PFSK-1 (cell line): ENCODE measurements around the gene ADGRL2.

ENCODE experiments used
- FOXP2 ChIP-seq: optimal IDR thresholded peaks from 2 replicates; pipeline ENCODE3; 2011; ENCODE audit warnings: borderline replicate concordance, control low read depth, inconsistent platforms; ENCODE audit not compliant: insufficient read depth; ENCODE audit errors: extremely low read length, extremely low read depth
- POLR2AphosphoS5 ChIP-seq: IDR thresholded peaks from 2 replicates; pipeline ENCODE4 v1.6.1; 2012; ENCODE audit warnings: low read depth, mild to moderate bottlenecking, control low read depth, low read length, moderate library complexity
- REST ChIP-seq, 2 experiments: IDR thresholded peaks; 2 replicates each; pipeline versions ENCODE4 v1.6.1 to v1.8.0; 2011 to 2012; ENCODE audit warnings: low read depth in 2 of 2, low read length in 2 of 2, control low read depth in 1 of 2, inconsistent platforms in 1 of 2, mild to moderate bottlenecking in 1 of 2, moderate library complexity in 1 of 2; ENCODE audit not compliant: insufficient read depth in 1 of 2
- SIN3A ChIP-seq: IDR thresholded peaks from 2 replicates; pipeline ENCODE4 v1.6.1; 2012; ENCODE audit warnings: mild to moderate bottlenecking, low read length, moderate library complexity, borderline replicate concordance; ENCODE audit not compliant: insufficient read depth
- TAF1 ChIP-seq: IDR thresholded peaks from 2 replicates; pipeline ENCODE4 v1.6.1; 2012; ENCODE audit warnings: low read length, control low read depth, borderline replicate concordance; ENCODE audit not compliant: insufficient read depth

Gene ADGRL2

GRCh38 chr1:81841795-81842194, 41.1 kb downstream of the ADGRL2 start:
- TF ChIP-seq TAF1 = no peak
- no peak for TF ChIP-seq POLR2AphosphoS5
- no peak for TF ChIP-seq FOXP2

GRCh38 chr1:81844477-81844876, 43.7 kb downstream of the ADGRL2 start:
- TF ChIP-seq POLR2AphosphoS5 (no peak), SIN3A (no peak), FOXP2 (no peak), TAF1 (no peak), REST (IDR thresholded peaks at IDR 0.05; ENCODE audit: insufficient read depth in 1 of 2, low read depth in 2 of 2, low read length in 2 of 2) (no peak)

- TF ChIP-seq FOXP2 = no peak
- TF ChIP-seq POLR2AphosphoS5 = no peak
- TF ChIP-seq TAF1 = no peak
- TF ChIP-seq REST (IDR thresholded peaks at IDR 0.05; ENCODE audit: insufficient read depth in 1 of 2, low read depth in 2 of 2, low read length in 2 of 2) = no peak
- TF ChIP-seq SIN3A = no peak
Observed at GRCh38 chr1:81846630-81847029, 45.9 kb downstream of the ADGRL2 start.

- no peak for TF ChIP-seq SIN3A
- TF ChIP-seq FOXP2 = no peak
- no peak for TF ChIP-seq REST (IDR thresholded peaks at IDR 0.05; ENCODE audit: insufficient read depth in 1 of 2, low read depth in 2 of 2, low read length in 2 of 2)
- TF ChIP-seq TAF1 = no peak
- TF ChIP-seq POLR2AphosphoS5 = no peak
Observed at GRCh38 chr1:81847063-81847462, 46.3 kb downstream of the ADGRL2 start.

- no peak for TF ChIP-seq SIN3A
Observed at GRCh38 chr1:81848880-81849682, 48.3 kb downstream of the ADGRL2 start.

GRCh38 chr1:81850031-81850430, 49.3 kb downstream of the ADGRL2 start:
- TF ChIP-seq POLR2AphosphoS5 (no peak), TAF1 (no peak), SIN3A (no peak), REST (IDR thresholded peaks at IDR 0.05; ENCODE audit: insufficient read depth in 1 of 2, low read depth in 2 of 2, low read length in 2 of 2) (no peak), FOXP2 (no peak)
